Measurements from ENCODE around the gene SECISBP2L.

DNA sequence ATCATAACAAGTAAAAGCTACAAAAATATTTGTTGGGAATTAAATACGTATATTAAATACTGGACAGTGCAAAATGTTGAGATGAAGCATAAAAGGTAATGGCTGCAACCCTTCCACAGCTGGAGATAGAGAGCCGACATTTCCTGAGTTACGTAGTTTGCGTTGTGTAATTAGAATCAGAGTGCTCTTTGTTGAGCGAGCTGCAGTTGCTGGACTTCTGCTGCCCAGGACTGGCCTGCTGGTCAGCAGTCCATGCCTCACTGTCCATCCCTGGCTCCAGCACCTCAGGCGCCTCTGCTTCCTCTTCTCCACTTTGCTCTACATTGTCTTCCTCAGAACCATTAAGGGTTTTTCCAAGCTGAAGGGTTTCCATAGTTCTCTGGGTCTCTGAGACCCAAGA lies 54.1 kb downstream of the SECISBP2L start:
- TF ChIP-seq, protein P1, sequence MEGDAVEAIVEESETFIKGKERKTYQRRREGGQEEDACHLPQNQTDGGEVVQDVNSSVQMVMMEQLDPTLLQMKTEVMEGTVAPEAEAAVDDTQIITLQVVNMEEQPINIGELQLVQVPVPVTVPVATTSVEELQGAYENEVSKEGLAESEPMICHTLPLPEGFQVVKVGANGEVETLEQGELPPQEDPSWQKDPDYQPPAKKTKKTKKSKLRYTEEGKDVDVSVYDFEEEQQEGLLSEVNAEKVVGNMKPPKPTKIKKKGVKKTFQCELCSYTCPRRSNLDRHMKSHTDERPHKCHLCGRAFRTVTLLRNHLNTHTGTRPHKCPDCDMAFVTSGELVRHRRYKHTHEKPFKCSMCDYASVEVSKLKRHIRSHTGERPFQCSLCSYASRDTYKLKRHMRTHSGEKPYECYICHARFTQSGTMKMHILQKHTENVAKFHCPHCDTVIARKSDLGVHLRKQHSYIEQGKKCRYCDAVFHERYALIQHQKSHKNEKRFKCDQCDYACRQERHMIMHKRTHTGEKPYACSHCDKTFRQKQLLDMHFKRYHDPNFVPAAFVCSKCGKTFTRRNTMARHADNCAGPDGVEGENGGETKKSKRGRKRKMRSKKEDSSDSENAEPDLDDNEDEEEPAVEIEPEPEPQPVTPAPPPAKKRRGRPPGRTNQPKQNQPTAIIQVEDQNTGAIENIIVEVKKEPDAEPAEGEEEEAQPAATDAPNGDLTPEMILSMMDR (IDR thresholded peaks at IDR 0.05): no peak
- TF ChIP-seq EZH2phosphoT487 (IDR thresholded peaks at IDR 0.05): no peak
- no peak for TF ChIP-seq EZH2 (IDR thresholded peaks at IDR 0.05)

Data from neural progenitor cell (in vitro differentiated cells).